ENCODE results near the gene C10orf120.

- TF ChIP-seq CTCF (conservative IDR thresholded peaks at IDR 0.05 in 1 of 2, IDR thresholded peaks at IDR 0.05 in 1 of 2; ENCODE audit: low read depth in 1 of 2, low read length in 2 of 2) (no peak), EZH2 (IDR thresholded peaks at IDR 0.05; ENCODE audit: low read length, missing control alignments) (no peak)
These were observed 40.0 kb downstream of the C10orf120 start for GRCh38 chr10:122659651-122660050.

Data from fibroblast of lung (primary cell).